ELR (cell line): Measurements from ENCODE around the gene CD274.
"Not testable (repeated sequence)": the region's sequence is repeated elsewhere in the genome, so short reads cannot be mapped to it uniquely, and the experiment has no call there.

Experiments used
- DNase-seq: peaks from one replicate; pipeline ENCODE4 v3.0.0-alpha.2; 2015; ENCODE audit warnings: low read depth

Gene CD274

GRCh38 chr9:5450359-5451091 is at the start of gene CD274:
Gene CD274 (plus strand): TSS chr9:5450542. CDS start chr9:5456114, 5,572 bp downstream.
- peak; percentile 95 for DNase-seq

- no peak for DNase-seq
Observed at GRCh38 chr9:5402217-5402616, 48.1 kb upstream of the CD274 start.

GRCh38 chr9:5408596-5408995 is 41.7 kb upstream of the CD274 start:
- no peak for DNase-seq

GRCh38 chr9:5416953-5417352 is 33.4 kb upstream of the CD274 start:
- no peak for DNase-seq

- no peak for DNase-seq
Observed at GRCh38 chr9:5418481-5418880, 31.9 kb upstream of the CD274 start.

- DNase-seq, result no peak
Observed at GRCh38 chr9:5419987-5420386, 30.4 kb upstream of the CD274 start.

GRCh38 chr9:5421163-5421562 is 29.2 kb upstream of the CD274 start:
- DNase-seq, result no peak

- no peak for DNase-seq
Observed at GRCh38 chr9:5422276-5422675, 28.1 kb upstream of the CD274 start.

- DNase-seq, result peak; percentile 56
Observed at GRCh38 chr9:5425006-5425628, 25.2 kb upstream of the CD274 start.

- DNase-seq, result no peak
Observed at GRCh38 chr9:5427005-5427404, 23.3 kb upstream of the CD274 start.

- DNase-seq, result no peak
Observed at GRCh38 chr9:5428172-5428571, 22.2 kb upstream of the CD274 start.

GRCh38 chr9:5428794-5429528 is 21.4 kb upstream of the CD274 start:
- DNase-seq, result peak; percentile 49

- no peak for DNase-seq
Observed at GRCh38 chr9:5429873-5430564, 20.3 kb upstream of the CD274 start.

- DNase-seq, result peak; percentile 33
Observed at GRCh38 chr9:5430912-5431311, 19.4 kb upstream of the CD274 start.

GRCh38 chr9:5432890-5433289 is 17.5 kb upstream of the CD274 start:
- DNase-seq, result not testable (repeated sequence)

GRCh38 chr9:5433328-5433727 is 17.0 kb upstream of the CD274 start:
- DNase-seq, result not testable (repeated sequence)

GRCh38 chr9:5433841-5434810 is 16.2 kb upstream of the CD274 start:
- DNase-seq, result not testable (repeated sequence)

- peak; percentile 59 for DNase-seq
Observed at GRCh38 chr9:5435912-5436311, 14.4 kb upstream of the CD274 start.

GRCh38 chr9:5436441-5436840 is 13.9 kb upstream of the CD274 start:
- no peak for DNase-seq

- peak; percentile 95 for DNase-seq
Observed at GRCh38 chr9:5437254-5438216, 12.8 kb upstream of the CD274 start, which contains the start of gene PLGRKT. Gene PLGRKT (minus strand): TSS chr9:5437925. CDS start chr9:5431977, 5,948 bp downstream.
